H1 (cell line): ENCODE data around the gene RPS19. TPM values are rescaled to one million over a fixed set of nuclear protein-coding genes. Genes with fewer than 3 reads are reported as not detected.

Experiments used
- polyA plus RNA-seq, 7 experiments: library from polyadenylated mRNA; depleted of rRNA in 3 of 7; stranded (reverse) in 5 of 7; unstranded in 2 of 7; fragments of >200 nt in 5 of 7; fragments of 200-250 nt in 2 of 7; gene quantifications; 1 replicate in 5 of 7; 2 replicates in 1 of 7; 4 replicates in 1 of 7; pipeline versions ENCODE4 v1.2.1 to v1.2.3, GENCODE V29; 2011 to 2013; ENCODE audit warnings: missing spikeins in 2 of 7, mixed read lengths in 2 of 7
- total RNA-seq: library from RNA; stranded (reverse); fragmentation: NEBNext Ultra II Directional; extraction: Animal tissue kit (Norgen Biotek cat#: 25700); gene quantifications from 2 replicates; pipeline ENCODE4 v1.2.1, GENCODE V29; 2021
- TF ChIP-seq, protein P1 (sequence below): IDR thresholded peaks from 2 replicates; pipeline ENCODE4 v1.6.1; 2012; ENCODE audit warnings: inconsistent platforms

The RPS19 gene
- total and polyA plus RNA-seq, 2 of the 8 experiments (the other 6 are each of a cell fraction or from before 2014, with no cell fraction given), result 2,817 to 5,751 TPM

DNA sequence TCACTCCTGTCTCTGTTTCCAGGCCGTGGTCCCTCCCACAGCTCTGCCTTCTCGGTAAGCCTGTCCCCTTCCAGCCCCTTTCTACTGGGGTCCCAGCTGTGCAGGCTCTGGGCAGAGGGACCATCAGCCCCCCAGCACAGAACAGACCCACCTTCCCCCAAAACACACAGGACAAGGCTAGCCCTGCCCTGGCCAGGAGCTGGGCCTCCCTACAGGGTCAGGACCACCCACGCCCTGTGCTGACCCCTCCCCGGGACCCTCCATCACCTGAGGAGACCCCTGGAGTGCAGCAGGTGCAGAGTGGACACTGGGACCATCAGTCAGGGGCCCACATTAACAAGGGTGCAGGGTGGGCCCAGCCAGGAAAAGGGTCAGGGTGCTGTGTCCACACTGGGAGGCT is 49.8 kb upstream of the RPS19 start (continued):
- TF ChIP-seq, protein P1, sequence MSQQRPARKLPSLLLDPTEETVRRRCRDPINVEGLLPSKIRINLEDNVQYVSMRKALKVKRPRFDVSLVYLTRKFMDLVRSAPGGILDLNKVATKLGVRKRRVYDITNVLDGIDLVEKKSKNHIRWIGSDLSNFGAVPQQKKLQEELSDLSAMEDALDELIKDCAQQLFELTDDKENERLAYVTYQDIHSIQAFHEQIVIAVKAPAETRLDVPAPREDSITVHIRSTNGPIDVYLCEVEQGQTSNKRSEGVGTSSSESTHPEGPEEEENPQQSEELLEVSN, result no peak
